LNCAP (cell line): ENCODE measurements around the gene CYP26B1.

Experiments used
- TF ChIP-seq, protein P1 (sequence below): fragments of 450-650 bp; IDR thresholded peaks from 2 replicates; pipeline ENCODE4 v1.5.1; 2017; ENCODE audit warnings: mild to moderate bottlenecking

CYP26B1 gene

DNA sequence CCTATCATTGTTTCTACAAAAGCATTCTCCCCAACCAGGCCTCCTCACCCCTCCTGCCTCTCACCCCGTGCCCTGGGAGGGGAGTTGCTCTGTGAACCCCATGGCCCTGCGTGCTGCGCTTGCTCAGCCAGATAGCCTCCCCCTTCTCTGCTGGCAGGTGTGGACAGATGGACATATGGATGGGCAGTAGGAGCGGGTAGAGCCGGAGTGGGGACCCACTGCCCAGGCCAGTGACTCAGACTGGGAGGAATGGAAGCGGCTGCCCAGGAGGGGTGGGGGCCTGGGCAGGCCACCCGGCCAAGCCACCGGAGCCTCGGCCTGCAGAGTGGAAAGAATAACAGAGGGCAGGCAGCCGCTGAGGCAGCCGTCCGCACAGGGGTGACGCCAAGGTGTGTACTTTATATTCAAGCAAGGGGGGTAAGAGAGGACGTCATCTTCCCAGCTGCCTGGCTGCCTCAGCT is 8.7 kb downstream of the CYP26B1 start:
- TF ChIP-seq, protein P1, sequence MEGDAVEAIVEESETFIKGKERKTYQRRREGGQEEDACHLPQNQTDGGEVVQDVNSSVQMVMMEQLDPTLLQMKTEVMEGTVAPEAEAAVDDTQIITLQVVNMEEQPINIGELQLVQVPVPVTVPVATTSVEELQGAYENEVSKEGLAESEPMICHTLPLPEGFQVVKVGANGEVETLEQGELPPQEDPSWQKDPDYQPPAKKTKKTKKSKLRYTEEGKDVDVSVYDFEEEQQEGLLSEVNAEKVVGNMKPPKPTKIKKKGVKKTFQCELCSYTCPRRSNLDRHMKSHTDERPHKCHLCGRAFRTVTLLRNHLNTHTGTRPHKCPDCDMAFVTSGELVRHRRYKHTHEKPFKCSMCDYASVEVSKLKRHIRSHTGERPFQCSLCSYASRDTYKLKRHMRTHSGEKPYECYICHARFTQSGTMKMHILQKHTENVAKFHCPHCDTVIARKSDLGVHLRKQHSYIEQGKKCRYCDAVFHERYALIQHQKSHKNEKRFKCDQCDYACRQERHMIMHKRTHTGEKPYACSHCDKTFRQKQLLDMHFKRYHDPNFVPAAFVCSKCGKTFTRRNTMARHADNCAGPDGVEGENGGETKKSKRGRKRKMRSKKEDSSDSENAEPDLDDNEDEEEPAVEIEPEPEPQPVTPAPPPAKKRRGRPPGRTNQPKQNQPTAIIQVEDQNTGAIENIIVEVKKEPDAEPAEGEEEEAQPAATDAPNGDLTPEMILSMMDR = no peak

DNA sequence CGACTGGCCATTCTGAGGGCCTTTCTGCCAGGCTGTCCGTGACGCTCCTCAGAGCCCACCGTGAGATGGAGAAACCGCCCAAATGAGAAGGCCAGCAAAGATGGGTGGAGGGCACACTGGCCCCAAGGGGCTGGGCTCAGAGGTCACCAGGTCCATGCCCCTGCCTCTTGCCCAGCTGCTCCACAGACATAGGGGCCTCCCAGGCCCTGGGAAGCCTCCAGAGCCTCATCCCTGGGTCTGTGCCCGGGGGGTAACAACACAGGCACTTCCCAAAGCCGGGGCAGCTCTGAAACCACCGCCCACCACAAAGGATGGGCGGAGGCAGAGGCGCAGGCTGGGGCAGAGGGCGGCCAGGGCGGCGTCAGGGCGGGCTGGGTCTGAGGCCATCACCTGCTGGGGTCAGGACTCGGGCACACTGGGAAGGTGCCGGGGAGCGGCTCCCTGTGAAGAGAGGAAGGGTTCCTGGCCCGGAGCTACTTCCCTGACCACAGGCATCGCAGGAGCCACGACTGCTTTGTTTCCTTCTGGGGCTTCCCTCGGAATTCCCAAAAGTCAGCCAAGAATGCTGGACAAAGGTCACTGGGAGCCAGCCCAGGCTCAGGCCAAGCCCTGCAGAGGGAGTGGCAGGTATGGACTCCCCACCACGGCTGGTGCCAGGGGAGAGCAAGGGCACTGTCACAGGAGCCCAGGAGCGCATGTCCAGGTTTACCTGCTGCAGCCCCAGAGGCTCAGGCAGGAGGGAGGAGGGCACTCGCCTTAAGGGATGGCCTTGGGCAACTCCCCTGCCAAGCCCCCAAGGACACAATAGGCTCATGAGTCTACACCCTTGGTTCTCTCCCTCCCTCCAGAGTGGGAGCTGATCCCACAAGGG is 9.4 kb downstream of the CYP26B1 start:
- TF ChIP-seq, protein P1 = no peak

DNA sequence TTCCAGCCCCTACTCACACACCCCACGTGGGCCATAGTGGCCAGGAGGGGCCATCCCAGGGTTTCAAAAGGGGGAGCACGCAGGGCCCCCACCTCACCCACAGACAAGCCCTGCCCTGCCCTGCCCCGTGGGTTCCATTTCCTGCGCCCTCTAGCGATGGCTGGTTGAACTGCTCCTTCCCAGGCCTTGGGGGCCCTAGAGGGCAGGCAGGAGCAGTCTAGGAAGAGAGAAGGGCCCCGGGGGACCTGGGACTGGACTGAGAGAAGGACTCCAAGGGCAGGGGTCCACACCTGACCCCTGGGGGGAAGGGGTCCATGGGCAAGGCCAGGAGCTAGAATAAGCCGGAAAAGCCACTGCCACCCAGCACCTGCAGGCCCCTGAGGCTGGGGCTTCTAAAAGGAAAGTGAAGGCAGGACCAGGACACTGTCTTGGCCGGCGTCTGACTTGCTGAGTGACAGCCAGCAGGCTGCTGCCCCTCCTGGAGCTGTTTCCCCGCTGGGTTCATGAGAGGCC is 10.1 kb downstream of the CYP26B1 start:
- TF ChIP-seq, protein P1 = peak; percentile 81

DNA sequence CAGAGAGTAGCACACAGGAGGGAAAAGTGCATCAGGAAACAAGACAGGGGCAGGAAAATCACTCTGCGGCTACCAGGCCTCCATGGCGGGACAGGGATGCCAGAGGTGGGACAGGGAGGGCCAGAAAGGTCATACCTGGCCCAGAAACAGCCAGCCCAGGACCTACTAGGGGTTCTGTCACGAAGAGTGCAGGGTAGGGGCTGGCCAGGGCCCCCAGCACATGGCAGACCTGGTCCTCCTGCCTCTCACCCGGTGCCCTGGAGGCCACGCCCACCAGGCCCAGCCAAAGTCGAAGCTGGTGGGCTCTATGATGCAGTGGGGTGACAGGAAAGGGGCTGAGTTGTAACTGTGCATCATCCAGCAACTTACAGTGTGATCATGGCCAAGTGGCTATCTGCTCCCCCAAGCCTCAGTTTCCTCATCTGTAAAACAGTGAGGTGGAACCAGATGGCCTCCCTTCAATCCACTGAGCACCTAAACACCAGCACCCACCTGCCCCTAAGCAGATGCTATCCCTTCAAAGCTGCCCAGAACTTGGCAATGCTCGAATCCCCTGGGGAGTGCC is 10.6 kb downstream of the CYP26B1 start:
- TF ChIP-seq, protein P1 = no peak

DNA sequence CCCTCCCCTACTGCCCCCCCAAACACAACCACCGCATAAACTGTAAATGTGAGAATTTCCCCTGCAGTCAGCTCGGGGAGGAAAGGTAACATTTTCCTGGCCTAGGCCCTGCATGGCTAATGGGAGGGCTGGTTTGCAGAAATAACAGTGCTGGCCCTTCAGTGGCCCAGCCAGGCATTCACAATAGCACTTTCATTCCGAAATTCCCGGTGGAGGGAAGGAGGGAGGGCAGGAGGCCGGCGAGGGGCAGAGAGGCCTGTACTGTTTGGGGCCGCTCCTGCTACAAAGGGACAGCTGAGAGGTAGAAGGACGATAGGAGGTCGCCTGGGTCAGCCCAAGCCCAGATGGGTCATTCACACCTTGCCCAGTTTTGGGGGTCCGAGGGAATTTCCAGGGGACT is 11.3 kb downstream of the CYP26B1 start:
- TF ChIP-seq, protein P1 = no peak

DNA sequence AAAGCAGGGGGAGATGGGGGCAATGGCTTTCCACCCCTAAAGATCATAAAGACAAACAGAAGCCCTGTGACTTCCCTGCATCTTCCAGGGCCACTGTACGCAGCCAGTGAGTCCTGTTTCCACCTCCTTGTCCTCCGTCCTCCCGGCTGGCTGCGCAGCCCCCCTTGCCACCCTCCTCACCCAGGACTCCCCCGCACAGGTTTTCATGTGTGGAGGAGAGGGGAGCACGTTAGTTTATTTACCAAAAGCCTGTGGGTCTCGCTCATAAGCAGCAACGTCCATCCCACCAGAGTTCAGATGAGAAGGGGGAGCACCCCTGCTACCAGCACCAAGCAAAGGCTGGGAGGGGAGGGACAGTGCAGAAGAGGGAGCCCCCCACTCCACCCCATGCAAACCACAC is 11.7 kb downstream of the CYP26B1 start:
- TF ChIP-seq, protein P1 = no peak

DNA sequence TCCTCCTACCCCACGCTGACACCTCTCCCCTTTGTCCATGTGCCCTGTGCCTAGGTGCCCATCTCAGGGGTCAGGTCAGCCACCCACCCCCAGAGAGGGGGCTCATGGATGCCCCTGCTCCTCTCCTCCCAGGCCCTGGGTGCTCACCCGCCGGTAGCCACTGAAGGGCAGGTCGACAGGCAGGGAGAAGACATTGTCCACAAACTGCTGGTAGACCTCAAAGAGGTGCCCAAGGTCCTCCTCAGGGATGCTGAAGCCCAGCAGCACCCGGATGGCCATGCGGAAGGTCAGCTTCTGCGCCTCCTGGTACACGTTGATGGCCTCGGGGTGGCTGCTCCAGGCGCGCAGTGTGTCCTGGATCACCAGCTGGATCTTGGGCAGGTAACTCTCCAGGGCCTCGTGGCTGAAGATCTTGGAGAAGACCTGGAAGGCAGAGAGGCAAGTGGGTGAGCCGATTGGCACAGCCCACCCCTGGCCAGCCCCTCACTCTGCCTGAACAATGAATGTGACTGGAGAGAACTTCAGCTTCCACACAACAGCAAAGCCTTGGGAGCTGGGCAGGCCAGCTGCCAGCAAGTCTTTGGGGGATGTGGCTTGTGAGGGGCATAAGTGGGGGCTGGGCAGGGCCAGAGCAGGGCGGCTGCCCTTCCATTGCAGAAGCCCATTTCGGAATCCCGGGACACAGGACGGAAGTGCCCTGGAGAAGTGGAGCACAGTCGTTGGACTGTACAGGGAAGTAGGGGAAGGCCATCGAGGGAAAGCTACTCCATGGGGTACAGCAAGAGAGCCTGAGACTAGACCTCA is 12.5 kb downstream of the CYP26B1 start:
- TF ChIP-seq, protein P1 = no peak
